ENCODE results near the gene IDE.
"Not testable (repeated sequence)": the region's sequence is repeated elsewhere in the genome, so short reads cannot be mapped to it uniquely, and the experiment has no call there.

The IDE gene

GRCh38 chr10:92413519-92413918, 160.4 kb downstream of the IDE start:
- DNase-seq, result no peak

DNA sequence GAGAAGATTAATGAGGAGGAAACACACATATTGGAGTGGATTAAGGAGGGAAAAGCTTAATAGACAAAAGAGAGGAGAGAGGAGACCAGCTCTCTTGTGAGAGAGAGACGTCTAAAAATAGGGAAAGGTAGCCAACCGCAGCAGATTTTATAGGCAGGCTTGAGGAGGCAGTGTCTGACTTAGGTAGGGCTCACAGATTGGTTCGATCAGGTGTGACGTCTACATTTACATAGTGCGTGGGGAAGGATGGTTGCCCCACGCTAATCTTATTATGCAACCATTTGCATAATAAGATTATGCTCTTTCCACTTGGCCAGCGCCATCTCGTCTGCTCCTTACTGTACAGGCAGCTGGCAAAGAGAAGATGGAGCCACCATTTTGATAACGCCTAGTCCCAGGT, 160.9 kb downstream of the IDE start:
- DNase-seq, result no peak

GRCh38 chr10:92411406-92411805, 162.5 kb downstream of the IDE start:
- no peak for DNase-seq

DNA sequence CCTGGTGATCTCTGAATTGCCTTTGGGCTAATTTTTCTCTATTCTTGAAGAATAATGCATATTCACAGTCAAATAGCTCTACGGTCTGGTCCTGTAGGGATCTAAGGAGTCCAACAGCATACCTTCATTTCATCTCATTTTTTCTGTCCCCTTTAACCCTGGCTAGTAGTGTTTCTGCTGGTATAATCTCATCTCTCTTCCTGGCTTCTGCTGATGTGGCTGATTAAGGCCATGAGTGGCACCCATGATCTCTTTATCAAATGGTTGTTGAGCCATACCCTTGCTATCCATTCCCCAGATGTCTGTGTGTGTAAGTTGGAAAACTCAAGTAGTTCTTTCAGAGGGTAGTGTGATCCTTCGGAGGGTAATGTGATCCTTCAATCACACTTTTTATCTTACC, 163.4 kb downstream of the IDE start:
- no peak for DNase-seq

- DNase-seq, result no peak
These were observed 165.9 kb downstream of the IDE start for GRCh38 chr10:92408017-92408361.

- DNase-seq, result no peak
These were observed 166.4 kb downstream of the IDE start for GRCh38 chr10:92407305-92408016.

DNA sequence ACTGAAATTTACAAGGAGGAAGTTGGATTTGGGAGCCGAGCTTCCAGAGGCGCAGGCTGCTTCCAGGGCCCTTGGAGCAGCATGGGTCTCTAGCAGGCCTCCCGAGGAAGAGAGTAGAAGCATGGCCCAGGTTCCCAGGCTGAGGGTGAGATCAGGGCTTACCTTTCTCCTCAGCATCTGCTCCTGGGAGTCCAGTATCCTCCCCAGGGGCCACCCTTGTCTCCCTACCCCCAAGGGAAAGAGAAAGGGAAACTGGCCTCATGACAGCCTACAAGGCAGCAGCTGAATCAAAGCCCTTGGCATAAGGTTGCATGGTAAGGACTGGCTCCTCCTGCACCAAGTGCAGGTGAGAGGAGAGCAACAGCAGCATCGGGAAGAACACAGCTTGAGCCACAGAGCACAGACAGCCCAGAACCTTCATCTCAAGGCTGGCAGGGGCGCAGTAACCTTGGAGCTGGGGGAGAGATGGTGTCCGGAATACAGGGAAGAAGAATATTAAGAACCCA, 168.4 kb downstream of the IDE start:
- DNase-seq, result no peak

GRCh38 chr10:92404612-92405418, 169.1 kb downstream of the IDE start:
- no peak for DNase-seq

- DNase-seq, result not testable (repeated sequence)
These were observed 171.7 kb downstream of the IDE start for GRCh38 chr10:92402234-92402633.
